ENCODE measurements around the gene ZNF593.
A peak's percentile ranks its signal among the peaks of the same experiment; 100 is the strongest.

ZNF593 gene

DNA sequence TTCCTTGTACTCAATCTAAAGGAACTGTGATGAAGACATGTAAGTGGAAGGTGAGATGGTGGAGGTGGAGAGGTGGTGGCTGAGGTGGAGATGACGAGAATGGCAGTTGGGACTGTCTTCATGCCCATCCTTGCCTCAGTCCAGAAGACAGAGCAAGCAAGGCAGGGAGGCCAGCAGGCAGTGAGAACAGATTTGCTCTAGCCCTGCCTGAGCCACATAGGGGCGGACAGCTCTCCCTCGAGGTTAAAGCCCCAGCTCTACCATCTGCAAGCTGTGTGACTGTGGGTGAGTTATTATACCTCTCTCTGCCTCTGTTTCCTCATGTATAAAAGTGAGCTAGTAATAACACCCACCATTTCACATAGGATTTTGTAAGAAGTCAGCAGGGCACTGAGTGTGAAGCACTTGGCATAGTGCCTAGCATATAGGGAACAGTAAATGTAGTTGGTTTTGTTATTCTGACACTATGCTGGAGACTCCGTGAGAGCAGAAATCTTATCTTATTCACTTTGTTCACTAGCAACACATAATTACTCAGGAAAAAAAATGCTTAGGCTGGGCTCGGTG lies 15.7 kb upstream of the ZNF593 start:
- no peak for DNase-seq

DNA sequence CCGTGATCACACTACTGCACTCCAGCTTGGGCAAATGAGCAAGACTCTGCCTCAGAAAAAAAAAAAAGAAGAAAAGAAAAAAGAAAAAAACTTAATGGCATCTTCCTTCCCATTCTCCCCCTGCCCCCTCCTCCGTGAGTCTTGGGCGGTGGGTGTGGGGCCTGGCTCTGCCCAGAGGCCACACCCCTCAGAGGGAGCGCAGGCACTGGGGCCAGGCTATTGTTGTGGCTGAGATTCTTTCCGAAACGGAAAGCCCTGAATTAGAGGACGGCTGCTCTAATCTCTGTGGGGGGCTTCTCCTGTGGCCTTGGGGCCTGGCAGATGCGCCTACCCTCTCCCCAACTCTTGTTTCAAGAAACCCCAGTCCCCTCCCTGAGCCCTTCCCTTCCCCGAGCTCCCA lies 15.0 kb upstream of the ZNF593 start:
- peak; percentile 62 for DNase-seq

DNA sequence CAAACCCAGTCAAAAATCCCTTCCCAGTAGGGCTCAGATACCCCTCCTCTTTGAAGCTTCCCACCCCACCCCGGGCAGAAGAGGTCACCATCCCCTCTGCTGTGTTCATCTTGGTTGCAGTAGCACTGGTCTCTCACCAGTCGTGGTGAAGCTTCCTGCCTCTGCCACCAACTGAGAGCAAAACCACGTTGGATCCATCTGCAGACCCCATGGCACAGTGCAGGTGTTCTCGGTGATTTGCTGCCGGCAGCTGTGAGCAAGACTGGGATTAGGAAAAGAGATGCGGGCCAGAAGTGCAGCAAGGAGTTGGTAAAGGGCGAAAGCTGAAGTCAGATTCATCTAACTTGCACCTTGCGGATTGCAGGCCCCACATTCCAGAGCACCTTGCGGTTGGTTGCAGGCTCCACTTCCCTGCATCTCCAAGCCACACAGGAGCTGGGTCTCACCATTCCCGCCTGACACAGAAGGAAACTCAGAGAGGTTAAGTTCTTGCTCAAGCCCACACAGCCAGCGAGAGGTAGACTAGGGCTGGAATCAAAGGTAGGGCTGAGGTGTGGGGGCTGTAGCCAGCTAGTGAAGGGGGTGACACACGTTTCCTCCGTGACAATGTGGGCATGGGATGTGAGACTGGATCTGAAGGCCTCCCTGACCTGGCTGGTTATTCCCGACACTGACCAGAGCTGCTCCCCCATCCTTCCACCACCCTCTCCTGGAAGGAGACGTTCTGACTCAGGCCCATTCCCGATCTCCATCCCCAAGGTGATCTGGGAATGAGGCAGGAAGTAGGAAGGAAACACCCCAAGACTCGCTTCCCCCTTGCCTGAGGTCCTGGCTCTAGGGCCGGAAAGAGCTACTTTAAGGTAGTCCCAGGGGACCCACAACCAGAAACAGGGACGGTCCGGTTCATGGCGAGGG lies 14.1 kb upstream of the ZNF593 start:
- DNase-seq = no peak

DNA sequence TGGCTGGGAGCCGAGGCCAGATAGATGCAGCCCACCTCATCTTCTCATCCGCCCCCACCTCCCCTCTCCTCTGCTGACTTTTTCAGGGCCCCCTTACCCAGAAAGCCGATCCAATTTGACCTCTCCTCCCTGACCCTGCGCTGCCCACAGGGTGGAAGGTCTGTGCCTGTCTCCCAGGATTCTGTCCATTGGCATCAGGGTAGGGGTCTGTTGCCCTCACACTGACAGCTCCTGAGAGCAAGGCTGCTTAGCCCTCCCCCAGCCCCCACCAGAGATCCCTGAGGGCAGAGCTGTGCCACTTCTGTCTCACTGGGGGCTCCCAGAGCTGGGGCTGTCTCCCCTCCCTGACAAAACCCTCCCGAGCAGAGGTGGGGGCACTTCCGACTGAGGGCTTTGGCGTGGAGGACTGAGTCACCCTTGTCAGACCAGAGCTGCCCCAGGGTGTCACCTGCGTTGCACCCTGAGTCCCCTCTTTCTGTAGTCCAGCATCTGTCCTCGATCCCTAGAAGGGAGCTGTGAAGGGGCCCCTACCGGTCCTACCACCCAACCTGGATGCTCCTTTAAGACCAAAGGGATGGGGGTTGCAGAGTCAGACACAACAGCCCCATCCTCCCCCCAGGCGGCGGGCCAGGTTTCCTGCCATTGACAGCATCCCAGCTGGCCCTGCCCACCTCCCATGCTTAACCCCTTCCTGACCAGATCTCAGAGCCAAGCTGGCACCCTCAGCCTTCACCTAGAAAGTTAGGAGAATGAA lies 13.2 kb upstream of the ZNF593 start:
- peak; percentile 56 for DNase-seq

DNA sequence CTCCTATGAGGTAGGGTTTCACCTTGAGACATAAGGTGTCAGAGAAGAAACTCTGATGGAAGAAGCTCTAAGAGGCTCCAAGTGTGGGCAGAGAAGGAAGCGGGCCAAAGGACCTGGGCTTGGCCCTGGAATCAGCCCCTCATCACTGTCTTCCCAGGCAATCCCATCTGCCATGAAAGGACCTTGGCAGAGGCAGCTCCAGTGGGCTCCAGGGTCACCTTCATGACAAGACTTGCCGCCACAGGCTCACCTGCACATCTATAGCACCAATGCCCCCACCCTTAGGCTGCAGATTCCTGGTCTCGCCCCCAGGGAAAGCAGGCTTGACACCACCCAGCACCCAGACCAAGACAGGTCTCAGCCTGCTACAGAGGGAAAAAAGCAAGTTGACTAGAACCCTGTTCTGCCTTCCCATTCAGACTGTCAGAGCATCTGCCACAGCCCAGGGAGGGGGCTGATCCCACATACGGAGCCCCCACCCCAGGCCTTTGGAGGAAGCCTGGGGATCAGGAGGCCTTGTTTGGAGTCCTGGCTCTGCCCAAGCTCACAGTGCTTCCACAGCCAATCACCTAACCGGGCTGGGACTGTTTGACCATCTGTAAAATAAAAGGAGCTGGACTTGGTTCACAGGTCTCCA lies 11.3 kb upstream of the ZNF593 start:
- DNase-seq = no peak

DNA sequence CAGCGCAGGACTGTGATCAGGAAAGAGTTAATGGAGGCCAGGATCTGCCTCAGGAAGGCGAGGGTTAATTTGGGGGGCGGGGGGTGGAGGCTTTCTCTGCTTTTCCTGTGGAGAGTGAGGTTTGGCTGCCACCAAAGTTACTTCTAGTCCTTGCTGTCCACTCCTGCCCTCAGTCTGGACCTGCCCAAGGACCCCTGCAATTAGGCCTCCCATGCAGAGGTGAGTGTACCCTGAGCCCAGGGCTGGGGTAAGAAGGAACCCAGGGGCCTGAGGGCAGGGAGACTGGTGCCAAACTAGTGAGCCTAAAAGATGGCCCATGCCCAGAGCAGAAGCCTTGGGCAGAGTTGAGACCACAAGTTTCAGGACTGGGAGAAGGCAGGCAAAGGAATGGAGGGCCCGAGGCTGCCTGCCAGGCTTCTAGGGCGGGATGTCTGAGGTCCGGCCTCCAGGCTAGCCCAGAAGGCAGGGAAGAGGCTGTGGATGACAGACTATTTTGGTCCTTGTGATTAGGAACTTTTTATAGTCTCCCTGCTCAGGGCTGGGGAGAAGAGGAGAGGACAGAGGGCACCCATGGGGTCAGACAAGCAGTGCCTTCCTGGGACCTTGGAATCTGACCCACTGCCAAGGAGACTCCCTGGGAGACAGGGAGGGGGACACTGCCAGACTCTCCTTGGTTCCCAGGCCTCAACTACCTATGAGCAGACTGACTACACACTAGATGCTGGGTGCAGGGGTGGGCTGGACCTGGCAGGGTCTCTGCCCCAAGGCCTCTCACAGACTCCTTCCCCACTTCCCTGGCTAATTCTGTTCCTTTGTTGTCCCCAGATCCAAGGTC lies 10.6 kb upstream of the ZNF593 start, which contains the start of gene FAM110D:
TSS of gene FAM110D (plus strand) at position 172 of the 835 bp plus-strand sequence. CDS start 2,213 bp downstream, outside the sequence.
- DNase-seq = no peak

DNA sequence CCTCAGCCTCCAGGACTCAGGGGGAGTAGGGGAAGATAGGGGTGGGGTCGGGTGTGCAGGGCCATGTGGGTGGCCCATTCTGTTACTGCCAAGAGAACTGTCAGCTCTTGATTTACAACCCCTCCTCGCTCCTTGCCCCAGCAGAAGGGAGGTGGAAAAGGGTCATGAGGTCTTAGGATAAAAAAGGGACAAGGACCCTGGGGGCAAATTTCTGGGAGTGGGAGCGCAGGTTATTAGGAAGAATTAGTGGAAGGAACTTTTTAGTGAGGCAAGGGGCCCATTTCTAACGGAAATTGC lies 10.0 kb upstream of the ZNF593 start:
- no peak for DNase-seq

DNA sequence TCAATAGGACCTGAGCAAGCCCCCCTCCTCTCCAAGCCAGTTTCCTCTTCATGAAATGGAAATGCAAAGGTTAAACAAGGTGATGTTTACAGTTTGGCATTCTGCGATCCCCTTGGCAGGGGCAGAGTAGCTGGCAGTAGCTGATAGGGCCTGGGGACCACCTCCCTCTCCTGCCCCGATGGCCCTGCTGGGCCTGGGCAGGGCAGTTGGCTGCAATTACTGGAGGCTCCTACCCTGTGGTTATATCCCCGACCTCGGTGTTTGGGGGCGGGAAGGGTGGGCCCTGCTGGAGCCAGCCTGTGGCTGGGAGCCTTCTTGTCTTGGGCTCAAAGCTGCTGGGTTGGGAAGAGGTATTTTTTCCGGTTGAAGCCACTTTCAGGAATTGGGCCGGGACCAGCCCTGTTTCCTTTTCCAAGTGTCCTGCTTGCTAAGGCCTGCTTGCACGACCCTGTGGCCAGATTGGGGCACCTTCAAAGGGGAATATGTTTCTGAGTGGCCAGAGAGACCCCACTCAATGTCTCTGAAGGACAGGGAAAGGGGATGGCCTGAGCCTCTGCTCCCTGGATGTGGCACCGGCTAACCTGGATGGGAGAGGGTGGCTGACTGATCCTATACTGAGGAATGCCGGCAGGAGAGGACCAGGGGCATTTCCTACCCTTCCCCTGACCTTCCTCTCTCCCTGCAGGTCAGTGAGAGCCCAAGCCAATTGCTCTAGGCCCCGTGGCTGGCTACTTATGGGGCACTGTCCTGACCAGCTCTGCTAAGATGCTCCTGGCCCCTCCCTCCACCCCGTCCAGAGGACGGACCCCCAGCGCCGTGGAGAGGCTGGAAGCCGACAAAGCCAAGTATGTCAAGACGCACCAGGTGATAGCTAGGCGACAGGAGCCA lies 8.9 kb upstream of the ZNF593 start:
- no peak for DNase-seq

DNA sequence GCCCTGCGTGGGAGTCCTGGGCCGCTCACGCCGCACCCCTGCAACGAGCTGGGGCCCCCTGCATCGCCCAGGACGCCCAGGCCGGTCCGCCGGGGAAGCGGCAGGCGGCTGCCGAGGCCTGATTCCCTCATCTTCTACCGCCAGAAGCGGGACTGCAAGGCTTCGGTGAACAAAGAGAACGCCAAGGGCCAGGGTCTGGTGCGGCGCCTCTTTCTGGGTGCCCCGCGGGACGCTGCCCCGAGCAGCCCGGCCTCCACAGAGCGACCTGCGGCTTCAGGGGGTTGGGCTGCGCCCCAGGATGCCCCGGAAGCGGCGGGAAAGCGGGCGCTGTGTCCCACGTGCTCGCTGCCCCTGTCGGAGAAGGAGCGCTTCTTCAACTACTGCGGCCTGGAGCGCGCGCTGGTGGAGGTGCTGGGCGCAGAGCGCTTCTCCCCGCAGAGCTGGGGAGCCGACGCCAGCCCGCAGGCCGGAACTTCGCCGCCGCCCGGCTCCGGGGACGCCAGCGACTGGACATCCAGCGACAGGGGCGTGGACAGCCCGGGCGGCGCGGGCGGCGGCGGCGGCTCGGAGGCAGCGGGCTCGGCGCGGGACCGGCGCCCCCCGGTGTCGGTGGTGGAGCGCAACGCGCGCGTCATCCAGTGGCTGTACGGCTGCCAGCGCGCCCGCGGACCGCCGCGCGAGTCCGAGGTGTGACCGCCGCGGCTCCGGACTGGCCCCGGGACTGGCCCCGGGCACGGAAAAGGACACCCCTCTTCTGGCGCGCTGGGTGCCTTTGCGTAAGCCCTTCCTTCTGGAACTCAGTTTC lies 8.1 kb upstream of the ZNF593 start:
- DNase-seq = peak; percentile 91

DNA sequence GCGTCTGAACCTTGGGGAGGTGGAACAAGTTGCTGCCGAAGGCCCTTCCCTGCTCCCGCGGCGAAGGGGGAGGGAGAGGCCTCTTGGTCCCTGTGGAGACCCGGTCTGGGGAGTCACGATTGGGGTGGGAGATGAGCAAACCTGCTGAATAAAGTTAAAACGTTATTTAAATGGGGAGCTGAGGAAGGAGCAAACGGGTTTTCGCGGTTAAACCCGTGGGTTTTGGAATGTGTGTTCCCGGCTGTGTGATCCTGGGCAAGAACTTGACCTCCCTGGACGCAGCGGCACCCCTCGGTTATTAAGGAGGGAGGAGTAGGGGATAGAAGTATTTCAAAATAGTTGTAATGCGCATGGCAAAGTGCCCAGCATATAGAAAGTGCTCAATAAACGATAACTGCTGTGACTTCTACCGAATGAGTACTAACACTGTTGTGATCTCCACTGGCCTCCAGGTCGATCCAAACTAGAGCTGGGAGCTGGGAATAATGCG lies 7.4 kb upstream of the ZNF593 start:
- DNase-seq = no peak

DNA sequence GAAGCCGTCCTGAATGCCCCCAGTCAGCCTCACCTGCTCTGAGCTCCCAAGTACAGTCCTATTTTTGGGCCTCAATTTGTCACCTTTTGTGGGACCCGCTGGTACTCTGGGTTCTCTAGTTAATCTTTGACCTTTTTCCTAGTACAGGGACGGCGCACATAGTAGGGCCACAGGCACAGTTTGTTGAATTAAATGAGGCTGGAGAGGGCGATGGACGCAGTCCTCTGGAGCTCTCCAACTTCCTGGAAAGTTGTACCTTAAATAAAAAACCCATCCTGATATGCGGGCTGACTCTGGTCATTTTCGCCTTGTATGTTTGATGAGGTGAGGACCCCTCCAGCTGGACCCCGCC lies 6.0 kb upstream of the ZNF593 start:
- no peak for DNase-seq

DNA sequence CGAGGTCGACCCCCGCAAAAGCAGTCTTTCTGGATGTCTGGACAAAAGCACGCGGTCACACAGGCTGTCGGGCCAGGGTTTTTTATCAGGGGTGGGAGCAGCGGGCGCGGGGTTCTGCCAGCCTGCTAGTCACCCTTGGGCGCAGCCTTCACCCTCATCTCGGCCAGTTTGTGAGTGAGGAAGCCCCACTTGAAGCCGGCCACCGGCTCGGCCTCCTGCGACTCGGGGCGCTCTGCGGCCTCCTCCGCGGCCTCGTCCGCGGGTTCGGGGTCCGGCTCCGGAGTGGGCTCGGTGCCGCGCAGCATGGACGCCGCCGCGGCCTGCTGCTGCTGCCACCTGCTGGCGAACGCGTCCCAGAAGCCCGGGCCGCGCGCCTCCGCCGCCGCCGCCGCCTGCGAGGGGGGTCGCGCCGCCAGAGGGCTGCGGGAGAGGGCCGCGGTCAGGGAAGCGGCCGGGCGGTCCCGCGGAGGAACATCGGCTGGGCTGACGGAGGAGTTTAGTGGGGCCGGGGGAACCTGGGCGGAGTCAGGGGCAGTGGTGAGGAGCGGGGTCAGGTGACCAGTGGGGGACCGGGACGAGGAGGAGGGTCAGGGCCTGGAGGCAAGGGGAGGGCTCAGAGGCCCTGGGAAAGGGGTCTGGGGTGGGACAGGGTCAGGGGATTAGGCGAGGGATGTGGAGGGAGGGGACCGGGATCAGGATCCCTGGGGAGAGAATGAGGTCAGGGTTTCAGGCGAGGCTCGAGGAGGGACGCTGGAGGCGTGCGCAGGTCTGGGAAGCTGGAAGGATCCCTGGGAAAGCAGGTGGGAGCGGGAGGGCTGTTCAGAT lies 5.5 kb upstream of the ZNF593 start:
- peak; percentile 81 for DNase-seq

DNA sequence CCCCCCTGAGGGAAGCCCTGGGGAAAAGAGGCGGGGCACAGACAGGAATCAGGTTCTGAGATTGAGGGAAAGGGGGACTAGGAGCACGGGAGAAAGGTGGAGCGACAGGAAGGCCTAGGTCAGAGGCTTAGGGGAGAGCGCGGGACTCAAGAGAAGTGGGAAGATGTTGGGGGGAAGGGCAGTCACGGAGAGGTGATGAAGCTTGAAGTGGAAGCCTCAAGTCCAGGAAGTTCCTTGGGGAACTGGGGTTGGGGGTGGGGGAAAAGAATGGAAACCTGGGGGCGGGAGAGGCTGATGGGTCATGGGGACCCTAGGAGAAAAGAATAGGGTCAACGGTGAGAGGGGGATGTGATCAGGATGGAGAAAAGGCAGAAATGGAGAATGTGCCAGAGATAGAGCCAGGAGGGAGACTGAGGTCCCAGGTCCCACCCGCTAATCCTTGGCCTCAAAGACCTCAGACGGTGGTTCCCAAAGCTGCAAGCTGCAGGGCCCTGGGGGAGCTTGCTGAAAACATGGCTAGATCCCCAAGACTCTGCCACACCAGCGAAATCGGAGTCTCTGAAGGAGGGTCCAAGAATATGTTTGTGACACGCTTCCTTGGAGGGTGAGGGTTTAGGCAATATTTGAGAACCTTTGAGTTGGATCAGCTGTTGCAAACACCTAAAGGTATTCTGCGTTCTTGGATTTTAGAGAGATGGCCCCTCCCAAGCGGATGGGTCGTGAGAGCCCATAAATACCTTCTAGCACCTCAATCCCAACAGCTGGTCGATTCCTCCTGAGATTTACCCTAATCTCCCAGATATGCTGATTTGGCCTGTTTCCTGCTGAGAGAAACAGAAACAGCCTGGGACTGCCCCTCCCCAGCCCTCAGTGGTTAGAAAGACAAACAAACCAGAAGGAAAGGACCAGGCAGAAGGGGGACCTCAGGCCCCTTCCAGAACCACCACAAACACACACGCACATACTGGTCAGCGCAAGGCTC lies 4.6 kb upstream of the ZNF593 start:
- DNase-seq = no peak

DNA sequence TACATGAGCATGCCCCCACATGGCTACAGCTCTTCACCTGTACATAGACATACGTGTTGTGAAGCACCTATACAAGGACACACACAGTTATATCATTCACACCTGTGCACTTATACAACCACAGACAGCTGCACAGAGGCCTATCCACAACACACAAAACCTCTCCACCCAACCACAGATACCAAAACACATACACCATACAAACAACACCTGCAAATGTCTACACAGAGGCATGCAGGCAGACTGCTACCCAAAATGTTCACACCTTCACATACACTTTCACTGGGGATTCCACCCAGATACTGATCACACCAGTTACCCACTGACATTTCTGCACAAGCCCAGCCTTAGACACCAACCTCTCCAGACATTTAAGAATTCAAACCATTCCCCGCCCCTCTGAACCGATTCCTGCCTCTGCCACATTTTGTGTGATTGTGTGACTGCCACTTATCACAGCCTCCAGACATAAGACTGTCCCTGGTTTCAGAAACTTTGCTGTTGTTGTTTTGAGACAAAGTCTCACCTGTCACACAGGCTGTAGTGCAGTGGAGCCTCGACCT lies 2.9 kb upstream of the ZNF593 start:
- DNase-seq = no peak

DNA sequence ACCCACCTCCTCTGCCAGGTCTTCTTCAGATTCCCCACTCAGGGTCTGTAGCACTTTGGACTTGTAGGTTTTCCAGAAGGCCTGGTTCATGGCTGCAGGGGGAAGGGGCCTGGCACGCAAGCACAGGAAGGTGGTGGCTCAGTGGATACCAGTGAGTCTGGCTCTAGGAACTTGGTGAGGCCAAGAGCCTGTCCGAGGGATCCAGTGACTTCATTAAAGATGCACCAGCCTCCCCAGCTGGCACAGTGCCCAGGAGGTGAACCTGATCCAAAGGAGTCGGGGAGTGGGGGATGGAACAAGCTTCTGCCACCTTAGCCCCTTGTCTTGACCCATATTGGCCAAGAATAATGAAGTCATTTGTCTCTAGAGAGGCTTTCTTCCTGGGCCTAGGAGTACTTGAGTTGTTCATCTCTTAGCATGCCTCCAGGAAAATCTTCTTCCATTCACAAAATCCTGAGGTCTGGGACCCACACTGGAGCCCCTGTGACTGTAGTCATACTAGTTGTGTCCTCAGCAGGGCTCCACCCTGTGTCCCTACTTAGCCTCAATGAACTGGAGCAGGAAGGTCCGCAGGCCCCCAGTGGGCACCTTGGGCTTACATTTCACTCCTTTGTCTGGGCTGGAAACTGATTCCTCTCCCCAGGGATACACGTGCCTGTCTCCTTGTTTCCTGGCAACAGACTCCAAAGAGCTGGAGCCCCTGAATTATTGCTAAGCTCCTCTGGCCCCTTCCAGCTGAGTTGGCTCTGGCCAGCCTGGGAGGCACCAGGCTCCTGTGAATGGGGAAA lies 1.1 kb upstream of the ZNF593 start, which contains the start of gene C1orf232:
TSS of gene C1orf232 (minus strand) at position 554 of the 788 bp plus-strand sequence. CDS start at position 90, 464 bp downstream.
- peak; percentile 76 for DNase-seq

DNA sequence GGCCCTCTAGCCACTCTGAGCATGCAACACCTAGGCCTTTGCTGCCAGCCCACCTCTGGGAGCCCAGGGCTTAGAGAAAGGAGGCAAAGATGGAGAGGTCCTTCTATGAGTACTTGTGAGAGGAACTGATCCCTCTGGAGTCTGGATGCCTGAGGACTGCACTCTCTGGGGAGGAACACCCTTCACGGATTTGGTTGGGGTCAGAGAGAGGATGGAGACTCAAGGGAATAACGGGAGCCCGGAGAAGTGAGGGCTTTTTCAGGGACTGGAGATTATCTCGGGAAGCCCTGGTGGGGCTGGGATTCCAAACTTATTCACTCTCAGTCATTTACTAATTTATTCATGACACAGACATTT lies 532 bp upstream of the ZNF593 start:
- no peak for DNase-seq

DNA sequence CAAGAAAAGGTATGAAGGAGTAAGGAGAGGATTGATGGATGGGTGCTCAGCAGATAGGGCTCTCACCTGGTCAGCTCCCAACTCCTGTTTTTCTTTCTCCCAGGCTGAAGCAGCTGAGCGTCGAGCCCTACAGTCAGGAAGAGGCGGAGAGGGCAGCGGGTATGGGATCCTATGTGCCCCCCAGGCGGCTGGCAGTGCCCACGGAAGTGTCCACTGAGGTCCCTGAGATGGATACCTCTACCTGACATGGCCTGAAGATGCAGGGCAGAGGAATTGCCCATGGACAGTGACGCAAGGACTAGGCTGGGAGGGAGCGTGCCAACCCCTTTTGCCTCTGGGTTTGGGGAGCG lies 739 bp downstream of the ZNF593 start:
- no peak for DNase-seq
